Stomach (tissue), 4 donors: ENCODE data around the gene IREB2.

Source experiments
- POLR2AphosphoS5 ChIP-seq, 3 donors: sonication (generic); formaldehyde crosslinking; IDR thresholded peaks; one replicate each; pipeline ENCODE4 v1.6.1; 2016; ENCODE audit warnings: antibody characterized with exemption in 3 of 3
- TF ChIP-seq, protein P1 (sequence below), 7 experiments: fragments of 450-650 bp in 4 of 7; fragments of 200-600 bp in 3 of 7; sonication (generic) in 3 of 7; IDR thresholded peaks; one replicate each; pipeline ENCODE4 v1.5.1; 2016 to 2019; ENCODE audit warnings: antibody characterized with exemption in 7 of 7, control low read depth in 2 of 7, mild to moderate bottlenecking in 1 of 7

DNA sequence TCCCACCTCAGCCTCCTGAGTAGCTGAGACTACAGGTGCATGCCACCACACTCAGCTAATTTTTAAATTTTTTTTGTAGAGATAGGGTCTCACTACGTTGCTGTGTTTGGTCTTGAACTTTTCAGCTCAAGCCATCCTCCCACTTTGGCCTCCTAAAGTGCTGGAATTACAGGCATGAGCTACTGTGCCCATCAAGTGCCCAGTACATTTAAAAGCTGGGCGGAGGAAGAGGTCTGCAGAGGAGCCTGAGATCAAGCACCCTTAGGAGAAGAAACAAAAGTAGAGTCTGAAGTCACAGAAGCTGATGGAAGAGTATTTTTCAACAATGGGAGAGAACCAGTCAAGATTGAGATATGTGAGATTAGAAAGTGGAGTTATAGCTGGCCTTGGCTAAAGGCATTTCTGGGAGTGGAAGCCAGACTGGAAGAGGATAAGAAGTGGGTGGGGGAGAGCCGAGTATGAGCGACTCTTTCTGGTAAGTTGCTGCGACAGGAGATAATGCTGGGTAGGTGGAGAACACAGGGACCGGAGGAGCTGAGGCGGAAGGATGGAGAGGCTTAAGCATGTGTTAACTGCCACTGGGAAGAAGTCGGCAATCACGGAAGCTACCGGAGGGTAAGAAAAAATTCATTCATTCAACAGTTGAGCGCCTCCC, 782 bp upstream of the IREB2 start:
- TF ChIP-seq, protein P1, sequence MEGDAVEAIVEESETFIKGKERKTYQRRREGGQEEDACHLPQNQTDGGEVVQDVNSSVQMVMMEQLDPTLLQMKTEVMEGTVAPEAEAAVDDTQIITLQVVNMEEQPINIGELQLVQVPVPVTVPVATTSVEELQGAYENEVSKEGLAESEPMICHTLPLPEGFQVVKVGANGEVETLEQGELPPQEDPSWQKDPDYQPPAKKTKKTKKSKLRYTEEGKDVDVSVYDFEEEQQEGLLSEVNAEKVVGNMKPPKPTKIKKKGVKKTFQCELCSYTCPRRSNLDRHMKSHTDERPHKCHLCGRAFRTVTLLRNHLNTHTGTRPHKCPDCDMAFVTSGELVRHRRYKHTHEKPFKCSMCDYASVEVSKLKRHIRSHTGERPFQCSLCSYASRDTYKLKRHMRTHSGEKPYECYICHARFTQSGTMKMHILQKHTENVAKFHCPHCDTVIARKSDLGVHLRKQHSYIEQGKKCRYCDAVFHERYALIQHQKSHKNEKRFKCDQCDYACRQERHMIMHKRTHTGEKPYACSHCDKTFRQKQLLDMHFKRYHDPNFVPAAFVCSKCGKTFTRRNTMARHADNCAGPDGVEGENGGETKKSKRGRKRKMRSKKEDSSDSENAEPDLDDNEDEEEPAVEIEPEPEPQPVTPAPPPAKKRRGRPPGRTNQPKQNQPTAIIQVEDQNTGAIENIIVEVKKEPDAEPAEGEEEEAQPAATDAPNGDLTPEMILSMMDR (IDR thresholded peaks at IDR 0.05), result no peak
- TF ChIP-seq POLR2AphosphoS5 (IDR thresholded peaks at IDR 0.05), result no peak
